HCT116 (cell line): ENCODE measurements around the gene SLC35B2. TPM values are rescaled to one million over a fixed set of nuclear protein-coding genes. Genes with fewer than 3 reads are reported as not detected.

Experiments used
- ATAC-seq: fragments of 200-7000 bp; cut with Tn5 transposase; 2 replicates; pipeline ENCODE4 v1.9.1; 2020; ENCODE audit warnings: mild to moderate bottlenecking, moderate library complexity
- BruUV-seq: library from RNA; stranded (reverse); fragments of 400-500 nt; replicated peaks from 2 replicates; lab custom pipeline; 2021; lab: Mats Ljungman, UMichigan
- CTCF ChIA-PET: fragments of 300-600 bp; sonication (Branson Sonifier 250); formaldehyde crosslinking; loops from one replicate; lab custom pipeline; 2021; ENCODE audit warnings: antibody characterized with exemption; lab: Charles Lee
- POLR2A ChIA-PET: fragments of 300-600, 350-600 bp; sonication (Branson Sonifier 250); formaldehyde crosslinking; loops from one replicate; lab custom pipeline; 2021; ENCODE audit warnings: antibody characterized with exemption; lab: Charles Lee
- RAD21 ChIA-PET, 2 experiments: fragments of 300-600 bp; sonication (Branson Sonifier 250); formaldehyde crosslinking; loops; one replicate each; lab custom pipeline; 2023; ENCODE audit warnings: low total read pairs in 2 of 2; ENCODE audit not compliant: uncharacterized antibody in 2 of 2, unreplicated experiment in 2 of 2, low non-redundant PET in 1 of 2; lab: Charles Lee
- DNase-seq: peaks from one replicate; pipeline ENCODE4 v3.0.0-alpha.2; 2010; ENCODE audit warnings: low read depth, low spot score
- H2AFZ ChIP-seq: fragments of 200-600 bp; shearing (Covaris generic), sonication (generic); 2 replicates; pipeline ENCODE4 v1.6.1; 2017; ENCODE audit warnings: low read depth, mixed run types, mixed read lengths, antibody characterized with exemption, low read length; ENCODE audit not compliant: poor library complexity, severe bottlenecking
- H3K27ac ChIP-seq: 2 replicates; pipeline ENCODE4 v1.5.1; 2012; ENCODE audit warnings: low read depth, low read length
- H3K27me3 ChIP-seq: fragments of 200-600 bp; sonication (generic); 2 replicates; pipeline ENCODE4 v1.6.1; 2016; ENCODE audit warnings: mixed run types, low read length, mixed read lengths; ENCODE audit not compliant: insufficient read depth
- H3K36me3 ChIP-seq, 2 experiments: fragments of 200-500 bp in 1 of 2; fragments of 200-600 bp in 1 of 2; sonication (Bioruptor generic) in 1 of 2; sonication (generic) in 1 of 2; 2 replicates each; pipeline versions ENCODE4 v1.5.1 to v1.6.1; 2014 to 2016; ENCODE audit warnings: low read length in 2 of 2, inconsistent platforms in 1 of 2, mixed read lengths in 1 of 2, mixed run types in 1 of 2; ENCODE audit not compliant: insufficient read depth in 2 of 2, control insufficient read depth in 1 of 2
- H3K4me1 ChIP-seq, 2 experiments: fragments of 200-600 bp in 1 of 2; sonication (generic) in 1 of 2; 2 replicates each; pipeline versions ENCODE4 v1.5.1 to v1.6.1; 2012 to 2017; ENCODE audit warnings: low read length in 2 of 2, inconsistent platforms in 1 of 2, mild to moderate bottlenecking in 1 of 2, mixed read lengths in 1 of 2, mixed run types in 1 of 2, moderate library complexity in 1 of 2; ENCODE audit not compliant: insufficient read depth in 2 of 2, control insufficient read depth in 1 of 2
- H3K4me2 ChIP-seq: fragments of 200-600 bp; sonication (generic); 2 replicates; pipeline ENCODE4 v1.6.1; 2017; ENCODE audit warnings: mixed run types, low read length, mixed read lengths
- H3K4me3 ChIP-seq, 2 experiments: fragments of 200-600 bp in 1 of 2; sonication (generic) in 1 of 2; replicated peaks in 1 of 2; 2 replicates each; pipeline ENCODE4 v1.5.1; 2011 to 2016; ENCODE audit warnings: low read length in 2 of 2, control low read depth in 1 of 2, low read depth in 1 of 2, mild to moderate bottlenecking in 1 of 2, mixed read lengths in 1 of 2, mixed run types in 1 of 2
- H3K79me2 ChIP-seq: fragments of 200-600 bp; sonication (generic); 2 replicates; pipeline ENCODE4 v1.6.1; 2017; ENCODE audit warnings: mild to moderate bottlenecking, mixed run types, low read length, moderate library complexity, mixed read lengths; ENCODE audit not compliant: insufficient read depth
- H3K9ac ChIP-seq: fragments of 200-600 bp; sonication (generic); 2 replicates; pipeline ENCODE4 v1.6.1; 2016; ENCODE audit warnings: low read length, mixed read lengths
- H3K9me2 ChIP-seq: fragments of 200-600 bp; sonication (generic), shearing (Covaris generic); 2 replicates; pipeline ENCODE4 v1.6.1; 2017; ENCODE audit warnings: mixed run types, mild to moderate bottlenecking, moderate library complexity; ENCODE audit not compliant: insufficient read depth
- H3K9me3 ChIP-seq, 2 experiments: fragments of 200-500 bp in 1 of 2; fragments of 200-600 bp in 1 of 2; sonication (Bioruptor generic) in 1 of 2; sonication (generic) in 1 of 2; 2 replicates each; pipeline ENCODE4 v1.6.1; 2014 to 2017; ENCODE audit warnings: low read length in 2 of 2, mixed read lengths in 2 of 2, inconsistent platforms in 1 of 2, low read depth in 1 of 2, mild to moderate bottlenecking in 1 of 2, mixed run types in 1 of 2, moderate library complexity in 1 of 2; ENCODE audit not compliant: control insufficient read depth in 1 of 2, insufficient read depth in 1 of 2
- H4K20me1 ChIP-seq: fragments of 200-600 bp; sonication (generic), shearing (Covaris generic); 2 replicates; pipeline ENCODE4 v1.6.1; 2017; ENCODE audit warnings: mixed run types, mild to moderate bottlenecking, moderate library complexity; ENCODE audit not compliant: insufficient read depth
- ELF1 ChIP-seq: IDR thresholded peaks from 2 replicates; pipeline ENCODE4 v1.6.1; 2012; ENCODE audit warnings: low read depth, borderline replicate concordance
- EZH2 ChIP-seq: fragments of 200-600 bp; sonication (generic); IDR thresholded peaks from 2 replicates; pipeline ENCODE4 v1.6.1; 2017; ENCODE audit warnings: antibody characterized with exemption, mixed run types
- EZH2phosphoT487 ChIP-seq: fragments of 200-600 bp; IDR thresholded peaks from 2 replicates; pipeline ENCODE4 v1.6.1; 2018; ENCODE audit warnings: antibody characterized with exemption, borderline replicate concordance
- FOSL1 ChIP-seq: IDR thresholded peaks from 2 replicates; pipeline ENCODE4 v1.6.1; 2012; ENCODE audit warnings: low read depth
- MAX ChIP-seq: IDR thresholded peaks from 2 replicates; pipeline ENCODE4 v1.6.1; 2012
- POLR2A ChIP-seq: IDR thresholded peaks from 2 replicates; pipeline ENCODE4 v1.7.0; 2011; ENCODE audit warnings: borderline replicate concordance; ENCODE audit not compliant: insufficient read depth, insufficient read length; ENCODE audit errors: extremely low read depth
- POLR2AphosphoS5 ChIP-seq: IDR thresholded peaks from 2 replicates; pipeline ENCODE4 v1.6.1; 2011; ENCODE audit warnings: mild to moderate bottlenecking, low read depth, low read length, moderate library complexity
- RAD21 ChIP-seq: IDR thresholded peaks from 2 replicates; pipeline ENCODE4 v1.6.1; 2012; ENCODE audit warnings: low read depth, mild to moderate bottlenecking
- ZFX ChIP-seq: fragments of 450-650 bp; IDR thresholded peaks from 2 replicates; pipeline ENCODE4 v1.6.1; 2017
- ZNF274 ChIP-seq: fragments of 200-500 bp; sonication (Bioruptor generic); IDR thresholded peaks from 2 replicates; pipeline ENCODE4 v1.6.1; 2014; ENCODE audit warnings: mild to moderate bottlenecking, low read depth, low read length, inconsistent platforms
- intact Hi-C: fragments of 100-400 bp; cut with micrococcal nuclease; formaldehyde crosslinking; loops from 2 replicates; pipeline ENCODE4 v1.10.0; 2022
- total RNA-seq: library from RNA; stranded (reverse); gene quantifications from one replicate; pipeline ENCODE4 v1.2.1, GENCODE V29; 2021; ENCODE audit not compliant: unreplicated experiment

Gene SLC35B2
- total RNA-seq, 1 experiment from 2014 or later = 50.5 TPM

DNA sequence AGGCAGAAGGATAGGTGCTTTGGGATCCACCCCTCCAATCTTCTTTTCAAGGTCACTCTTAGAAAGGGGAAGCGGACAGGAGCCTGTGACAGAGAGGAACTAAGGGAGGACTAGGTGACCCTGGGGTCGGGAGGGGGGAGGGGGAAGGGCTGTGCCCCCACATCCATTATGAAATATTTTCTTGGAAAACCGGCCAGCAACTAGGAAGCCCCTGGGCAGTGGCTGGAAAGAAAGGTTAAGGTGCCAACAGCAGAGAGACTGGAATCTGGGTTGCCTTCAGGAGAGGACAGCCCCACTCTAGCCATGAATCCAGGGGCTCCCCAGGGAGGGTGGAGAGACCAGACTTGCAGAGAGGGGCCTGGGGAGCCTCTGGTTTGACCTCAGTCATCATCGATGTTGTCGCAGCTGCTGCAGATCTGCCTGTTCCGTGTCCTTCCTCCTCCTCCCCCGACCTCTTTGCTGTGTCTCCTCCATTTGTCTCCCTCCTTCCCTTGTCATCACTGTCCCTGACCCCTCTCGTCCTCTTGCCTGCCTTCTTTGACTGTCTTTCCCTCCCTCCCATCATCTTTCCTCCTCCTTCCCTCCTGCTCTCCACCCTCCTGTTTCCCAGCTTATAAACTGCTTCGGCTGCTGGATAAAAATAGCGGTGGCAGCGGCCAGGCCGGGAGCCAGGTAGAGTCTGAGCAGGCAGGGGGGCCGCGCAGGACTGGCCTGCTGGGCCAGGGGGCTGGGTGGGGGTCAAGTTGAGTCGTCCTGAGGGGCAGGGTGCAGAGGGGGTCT lies 30.8 kb downstream of the SLC35B2 start:
- Histone ChIP-seq H2AFZ (no peak overlapping the region), H3K27ac (no peak overlapping the region), H3K79me2 (peaks cover 55% of the 10 kb centered on the region), H3K4me1 (peaks cover 22 to 42% of the 10 kb centered on the region in 2 experiments), H3K36me3 (peaks cover 10 to 31% of the 10 kb centered on the region in 2 experiments; a peak in 3 of 4 replicates), H3K4me2 (no peak overlapping the region), H3K9me3 (no peaks in the 10 kb centered on the region), H4K20me1 (peaks cover 4% of the 10 kb centered on the region; the same call in 1 of the 2 replicates), H3K9ac (no peak overlapping the region), H3K9me2 (no peaks in the 10 kb centered on the region), H3K4me3 (no peak overlapping the region), H3K27me3 (no peaks in the 10 kb centered on the region)
- no peak for TF ChIP-seq MAX
- no peak for TF ChIP-seq EZH2
- no peak for TF ChIP-seq RAD21
- no peak for TF ChIP-seq POLR2AphosphoS5
- no peak for TF ChIP-seq FOSL1
- TF ChIP-seq ZNF274 = no peak
- TF ChIP-seq ELF1 = no peak
- TF ChIP-seq ZFX = no peak
- no peak for TF ChIP-seq EZH2phosphoT487
- TF ChIP-seq POLR2A = no peak
- ChIA-PET CTCF (no interaction called here), RAD21 (no interaction called here), POLR2A (no interaction called here)
- no TSS peak for BruUV-seq
- intact Hi-C loops = no loop called here
- ATAC-seq (no peak), DNase-seq (no peak)
